NB4 (cell line): ENCODE results near the gene FBXW10B.
"Not testable (repeated sequence)": the region's sequence is repeated elsewhere in the genome, so short reads cannot be mapped to it uniquely, and the experiment has no call there.

Experiments used
- DNase-seq: peaks from one replicate; pipeline ENCODE4 v3.0.0; 2010; ENCODE audit warnings: low read depth
- H3K4me3 ChIP-seq: one replicate; pipeline ENCODE4 v1.5.1; 2011; ENCODE audit warnings: mild to moderate bottlenecking, low read depth, low read length, moderate library complexity
- MYC ChIP-seq: IDR thresholded peaks from 2 replicates; pipeline ENCODE4 v1.6.1; 2011; ENCODE audit warnings: low read depth, low read length
- POLR2A ChIP-seq: IDR thresholded peaks from 2 replicates; pipeline ENCODE4 v1.6.1; 2011; ENCODE audit warnings: mild to moderate bottlenecking; ENCODE audit not compliant: insufficient read length; ENCODE audit errors: extremely low read depth
- TF ChIP-seq, protein P1 (sequence below): IDR thresholded peaks from 2 replicates; pipeline ENCODE4 v1.6.1; 2011; ENCODE audit warnings: low read depth, low read length
- TF ChIP-seq, protein P2 (sequence below): IDR thresholded peaks from one replicate; pipeline ENCODE4 v1.5.1; 2012; ENCODE audit warnings: low read depth, low read length

The FBXW10B gene

DNA sequence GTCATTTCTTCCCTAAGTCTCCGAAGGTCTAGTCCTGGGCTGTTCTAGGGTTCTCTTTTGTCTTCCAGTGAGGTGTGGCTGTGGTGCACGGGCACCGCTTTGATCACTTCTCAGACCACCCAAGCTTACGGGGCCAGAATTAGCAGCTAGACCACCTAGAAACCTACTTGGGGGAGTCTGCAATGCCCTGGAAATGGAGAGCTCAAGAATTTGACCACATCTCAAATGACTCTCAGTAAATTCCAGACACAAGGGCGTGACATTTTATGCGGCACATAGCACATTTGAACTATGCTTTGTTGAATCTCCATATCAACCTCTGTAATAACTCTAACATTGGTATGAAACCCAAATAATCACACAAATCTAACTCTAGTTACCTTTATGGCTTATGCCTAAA, 39.7 kb upstream of the FBXW10B start:
- H3K4me3 ChIP-seq = no peak overlapping the region
- no peak for DNase-seq

DNA sequence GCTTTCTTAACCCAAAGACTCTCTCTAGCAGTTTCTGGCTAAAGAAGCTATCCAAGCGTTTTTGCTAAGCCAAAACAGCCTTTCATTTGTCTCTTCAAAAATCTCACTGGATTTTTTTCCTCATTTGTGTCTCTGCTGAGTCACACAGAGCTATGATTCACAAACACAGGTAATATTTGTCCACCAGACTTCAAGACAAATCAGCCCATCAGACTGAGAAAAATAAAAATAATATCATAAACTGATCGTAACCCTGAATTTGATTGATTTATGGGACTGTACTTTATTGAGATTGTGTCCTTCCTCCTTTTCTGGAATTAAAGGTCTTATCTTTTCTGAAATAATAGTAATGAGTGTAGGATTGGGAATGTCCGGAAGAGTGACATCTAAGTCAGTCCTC, 38.8 kb upstream of the FBXW10B start:
- TF ChIP-seq, protein P1, sequence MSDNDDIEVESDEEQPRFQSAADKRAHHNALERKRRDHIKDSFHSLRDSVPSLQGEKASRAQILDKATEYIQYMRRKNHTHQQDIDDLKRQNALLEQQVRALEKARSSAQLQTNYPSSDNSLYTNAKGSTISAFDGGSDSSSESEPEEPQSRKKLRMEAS = no peak
- TF ChIP-seq MYC (no peak), POLR2A (no peak)
- TF ChIP-seq, protein P2, sequence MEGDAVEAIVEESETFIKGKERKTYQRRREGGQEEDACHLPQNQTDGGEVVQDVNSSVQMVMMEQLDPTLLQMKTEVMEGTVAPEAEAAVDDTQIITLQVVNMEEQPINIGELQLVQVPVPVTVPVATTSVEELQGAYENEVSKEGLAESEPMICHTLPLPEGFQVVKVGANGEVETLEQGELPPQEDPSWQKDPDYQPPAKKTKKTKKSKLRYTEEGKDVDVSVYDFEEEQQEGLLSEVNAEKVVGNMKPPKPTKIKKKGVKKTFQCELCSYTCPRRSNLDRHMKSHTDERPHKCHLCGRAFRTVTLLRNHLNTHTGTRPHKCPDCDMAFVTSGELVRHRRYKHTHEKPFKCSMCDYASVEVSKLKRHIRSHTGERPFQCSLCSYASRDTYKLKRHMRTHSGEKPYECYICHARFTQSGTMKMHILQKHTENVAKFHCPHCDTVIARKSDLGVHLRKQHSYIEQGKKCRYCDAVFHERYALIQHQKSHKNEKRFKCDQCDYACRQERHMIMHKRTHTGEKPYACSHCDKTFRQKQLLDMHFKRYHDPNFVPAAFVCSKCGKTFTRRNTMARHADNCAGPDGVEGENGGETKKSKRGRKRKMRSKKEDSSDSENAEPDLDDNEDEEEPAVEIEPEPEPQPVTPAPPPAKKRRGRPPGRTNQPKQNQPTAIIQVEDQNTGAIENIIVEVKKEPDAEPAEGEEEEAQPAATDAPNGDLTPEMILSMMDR = no peak
- no peak for DNase-seq
- H3K4me3 ChIP-seq = no peak overlapping the region

More for the DNA sequence above, 39.7 kb upstream of the FBXW10B start:
- TF ChIP-seq, protein P1 = no peak
- TF ChIP-seq, protein P2 = no peak
- TF ChIP-seq POLR2A (no peak), MYC (no peak)

DNA sequence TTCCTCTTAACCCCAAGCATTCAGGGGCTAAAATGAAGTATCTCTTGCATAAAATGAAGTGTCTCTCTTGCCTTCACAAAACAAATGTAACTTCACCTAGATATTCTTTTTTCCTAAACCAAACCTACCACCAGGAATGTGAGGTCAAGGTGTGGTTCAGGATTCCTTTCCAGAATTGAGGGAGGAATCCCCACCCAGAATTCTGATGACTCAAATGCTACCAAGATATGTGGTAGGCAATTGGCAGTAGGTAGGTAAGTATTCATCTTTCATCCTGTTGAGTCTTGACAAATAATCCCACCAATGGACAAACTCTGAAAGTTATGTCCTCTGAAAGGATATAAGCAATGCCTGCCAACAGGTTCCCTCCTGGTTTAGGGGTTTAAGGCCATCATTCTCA, 38.4 kb upstream of the FBXW10B start:
- TF ChIP-seq, protein P2 = no peak
- TF ChIP-seq, protein P1 = no peak
- TF ChIP-seq MYC (no peak), POLR2A (no peak)
- no peak overlapping the region for H3K4me3 ChIP-seq
- no peak for DNase-seq

DNA sequence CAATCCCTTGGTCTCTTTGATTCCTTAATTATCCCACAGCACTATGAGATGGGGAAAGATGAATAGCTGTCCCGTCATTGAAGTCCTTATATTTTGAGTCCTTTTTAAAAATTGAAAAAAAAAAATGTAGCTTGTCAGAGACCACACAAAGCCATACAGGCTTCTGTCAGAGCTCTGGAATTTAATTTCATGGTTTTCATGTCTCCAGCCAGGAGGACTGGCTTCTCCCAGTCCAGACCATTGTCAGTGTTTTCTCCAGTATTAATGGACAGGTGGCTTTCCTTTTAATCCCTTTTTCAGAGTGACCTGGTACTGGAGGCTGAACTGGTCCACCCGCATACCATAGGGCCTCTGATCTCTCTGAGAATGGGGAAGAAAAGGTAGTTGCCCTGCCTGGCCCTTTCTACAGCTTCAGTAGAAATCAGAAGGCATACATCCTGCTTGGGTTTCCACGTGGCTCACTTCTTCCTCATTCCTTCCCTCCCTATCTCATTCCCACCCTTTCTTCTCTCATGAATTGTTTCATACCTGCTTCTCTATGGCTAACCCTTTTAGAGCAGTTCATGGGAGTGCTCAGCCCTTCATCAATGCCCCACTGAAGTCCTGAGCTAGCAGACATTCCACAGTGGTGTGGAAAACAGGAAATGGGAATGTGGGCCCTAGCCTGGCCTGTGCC, 35.5 kb upstream of the FBXW10B start:
- no peak overlapping the region for H3K4me3 ChIP-seq
- no peak for DNase-seq
- TF ChIP-seq, protein P1 = 0 out of 2 replicates have a peak, but pooled peaks have one; percentile 7
- no peak for TF ChIP-seq POLR2A

DNA sequence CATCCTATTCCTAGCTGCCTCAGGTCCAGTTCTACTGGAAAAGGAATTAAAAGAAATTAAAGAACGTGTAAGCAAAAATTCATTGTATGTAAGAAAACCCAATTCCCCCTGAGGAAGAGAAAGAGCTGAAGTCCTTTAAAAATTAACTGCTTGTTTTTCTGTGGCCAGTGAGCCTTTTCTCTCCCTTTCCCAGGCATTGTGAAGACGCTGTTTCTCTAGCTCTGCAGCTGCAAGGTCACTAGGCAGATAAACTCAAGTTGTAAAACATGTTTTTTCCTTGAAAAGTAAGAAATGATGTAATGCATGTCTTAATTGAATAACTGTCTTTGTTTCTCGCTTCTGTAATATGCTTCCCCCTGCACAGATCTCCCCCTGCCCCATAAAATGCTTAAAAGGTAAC, 34.9 kb upstream of the FBXW10B start:
- not testable (repeated sequence) for H3K4me3 ChIP-seq, DNase-seq

DNA sequence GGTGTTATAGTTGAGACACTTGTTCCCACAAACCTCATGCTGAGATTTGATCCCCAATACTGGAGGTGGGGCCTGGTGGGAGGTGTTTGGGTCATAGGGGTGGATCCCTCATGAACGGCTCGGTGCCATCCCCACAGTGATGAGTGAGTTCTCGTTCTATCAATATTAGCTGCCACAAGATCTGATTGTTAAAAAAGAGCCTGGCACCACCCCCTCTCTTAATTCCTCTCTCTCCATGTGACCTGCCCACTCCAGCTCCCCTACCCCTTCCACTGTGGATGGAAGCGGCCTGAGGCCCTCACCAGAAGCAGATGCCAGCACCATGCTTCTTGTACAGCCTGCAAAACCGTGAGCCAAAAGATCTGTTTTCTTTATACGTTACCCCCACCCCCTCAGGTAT, 33.5 kb upstream of the FBXW10B start:
- no peak for DNase-seq
- TF ChIP-seq, protein P1 = no peak
- TF ChIP-seq POLR2A (no peak), MYC (no peak)
- TF ChIP-seq, protein P2 = no peak
- H3K4me3 ChIP-seq = no peak overlapping the region

DNA sequence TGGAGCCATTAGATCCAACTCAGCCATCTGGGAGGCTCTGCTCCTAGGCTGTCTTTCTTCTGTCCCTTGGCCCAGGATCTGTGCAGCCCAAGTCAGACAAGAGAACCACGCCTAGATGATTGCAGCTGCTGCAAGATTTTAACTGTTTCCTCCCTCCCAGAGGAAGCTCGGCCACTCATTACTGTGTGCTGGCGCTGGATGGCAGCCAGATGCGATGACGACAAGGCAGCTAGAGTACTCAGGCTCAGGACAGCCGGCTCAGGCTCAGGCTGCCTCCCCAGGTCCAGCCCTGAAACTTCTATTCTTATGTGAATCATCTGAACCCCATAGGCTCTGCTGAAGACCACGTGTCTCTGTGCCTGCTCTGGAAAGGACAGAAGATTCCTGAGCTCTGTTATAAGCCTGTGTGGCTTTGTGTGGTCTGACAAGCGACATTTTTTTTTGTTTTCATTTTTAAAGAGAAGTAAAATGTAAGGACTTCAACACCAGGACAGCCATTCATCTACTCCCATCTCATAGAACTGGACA, 32.1 kb upstream of the FBXW10B start:
- peak; percentile 98 for DNase-seq
- TF ChIP-seq MYC = peak; percentile 80
- TF ChIP-seq, protein P1 = peak; percentile 99
- peak; percentile 25 for TF ChIP-seq POLR2A
- TF ChIP-seq, protein P2 = peak; percentile 8
- H3K4me3 ChIP-seq = peak overlapping the region; percentile 59
